ENCODE data around the gene UFD1.

GRCh38 chr22:19454156-19454555, 24.8 kb downstream of the UFD1 start:
- TF ChIP-seq, protein P1, sequence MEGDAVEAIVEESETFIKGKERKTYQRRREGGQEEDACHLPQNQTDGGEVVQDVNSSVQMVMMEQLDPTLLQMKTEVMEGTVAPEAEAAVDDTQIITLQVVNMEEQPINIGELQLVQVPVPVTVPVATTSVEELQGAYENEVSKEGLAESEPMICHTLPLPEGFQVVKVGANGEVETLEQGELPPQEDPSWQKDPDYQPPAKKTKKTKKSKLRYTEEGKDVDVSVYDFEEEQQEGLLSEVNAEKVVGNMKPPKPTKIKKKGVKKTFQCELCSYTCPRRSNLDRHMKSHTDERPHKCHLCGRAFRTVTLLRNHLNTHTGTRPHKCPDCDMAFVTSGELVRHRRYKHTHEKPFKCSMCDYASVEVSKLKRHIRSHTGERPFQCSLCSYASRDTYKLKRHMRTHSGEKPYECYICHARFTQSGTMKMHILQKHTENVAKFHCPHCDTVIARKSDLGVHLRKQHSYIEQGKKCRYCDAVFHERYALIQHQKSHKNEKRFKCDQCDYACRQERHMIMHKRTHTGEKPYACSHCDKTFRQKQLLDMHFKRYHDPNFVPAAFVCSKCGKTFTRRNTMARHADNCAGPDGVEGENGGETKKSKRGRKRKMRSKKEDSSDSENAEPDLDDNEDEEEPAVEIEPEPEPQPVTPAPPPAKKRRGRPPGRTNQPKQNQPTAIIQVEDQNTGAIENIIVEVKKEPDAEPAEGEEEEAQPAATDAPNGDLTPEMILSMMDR (IDR thresholded peaks at IDR 0.05): no peak
- no peak for TF ChIP-seq POLR2A (IDR thresholded peaks at IDR 0.05)

Data from Peyer's patch (tissue), 4 donors.